NCI-H2171 treated with DMSO at 0.1 percent for 48 hours (cell line): Measurements from ENCODE around the gene FXN.
"Not testable (repeated sequence)": the region's sequence is repeated elsewhere in the genome, so short reads cannot be mapped to it uniquely, and the experiment has no call there.

Experiments used
- DNase-seq: peaks from one replicate; lab custom pipeline; 2025; lab: John Stamatoyannopoulos, UW

Gene FXN

DNA sequence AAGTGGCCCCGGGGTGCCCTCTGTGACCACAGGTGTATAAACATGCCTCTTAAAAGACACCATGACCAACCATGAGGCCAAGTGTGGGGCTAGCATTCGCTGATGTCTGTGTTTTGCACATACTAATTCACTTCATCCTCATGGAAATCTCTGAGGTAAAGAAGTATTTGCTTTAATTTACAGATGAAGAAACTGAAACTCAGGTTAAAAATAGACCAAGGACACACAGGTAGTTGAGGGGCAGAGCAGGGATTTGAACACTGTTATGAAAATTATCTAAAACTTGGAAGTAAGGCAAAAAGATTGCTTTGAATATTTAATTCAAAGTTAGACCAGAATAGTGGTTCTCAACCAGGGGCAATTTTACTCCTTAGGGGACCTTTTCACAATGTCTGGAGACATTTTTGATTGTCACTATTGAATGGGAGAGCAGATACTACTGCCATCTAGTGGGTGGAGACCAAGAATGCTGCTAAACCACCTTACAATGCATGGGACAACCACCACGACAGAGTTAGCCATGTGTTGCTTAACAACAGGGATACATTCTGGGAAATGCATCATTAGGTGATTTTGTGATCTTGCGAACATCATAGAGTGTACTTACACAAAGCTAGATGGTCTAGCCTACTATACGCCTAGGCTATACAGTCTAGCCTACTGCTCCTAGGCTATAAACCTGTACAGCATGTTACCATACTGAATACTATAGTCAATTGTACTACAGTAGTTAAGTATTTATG is 8.0 kb upstream of the FXN start:
- peak; percentile 65 for DNase-seq

DNA sequence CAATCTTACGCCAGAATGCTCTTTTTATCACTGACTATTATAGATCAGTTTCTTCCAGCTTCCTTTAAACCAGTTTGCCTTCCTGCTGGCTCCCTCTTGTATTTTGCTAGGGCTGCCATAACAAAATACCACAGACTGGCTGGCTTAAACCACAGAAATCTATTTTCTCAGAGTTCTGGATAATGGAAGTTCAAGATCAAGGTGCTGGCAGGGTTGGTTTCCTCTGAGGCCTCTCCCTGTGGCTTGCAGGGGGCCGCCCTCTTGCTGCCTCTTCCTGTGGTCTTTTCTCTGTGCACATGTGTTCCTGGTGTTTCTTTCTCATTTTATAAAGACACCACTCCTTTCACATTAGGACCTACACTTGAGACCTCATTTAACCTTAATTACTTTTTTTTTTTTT is 6.8 kb upstream of the FXN start:
- no peak for DNase-seq

GRCh38 chr9:69029535-69029934 is 6.0 kb upstream of the FXN start:
- DNase-seq = no peak

DNA sequence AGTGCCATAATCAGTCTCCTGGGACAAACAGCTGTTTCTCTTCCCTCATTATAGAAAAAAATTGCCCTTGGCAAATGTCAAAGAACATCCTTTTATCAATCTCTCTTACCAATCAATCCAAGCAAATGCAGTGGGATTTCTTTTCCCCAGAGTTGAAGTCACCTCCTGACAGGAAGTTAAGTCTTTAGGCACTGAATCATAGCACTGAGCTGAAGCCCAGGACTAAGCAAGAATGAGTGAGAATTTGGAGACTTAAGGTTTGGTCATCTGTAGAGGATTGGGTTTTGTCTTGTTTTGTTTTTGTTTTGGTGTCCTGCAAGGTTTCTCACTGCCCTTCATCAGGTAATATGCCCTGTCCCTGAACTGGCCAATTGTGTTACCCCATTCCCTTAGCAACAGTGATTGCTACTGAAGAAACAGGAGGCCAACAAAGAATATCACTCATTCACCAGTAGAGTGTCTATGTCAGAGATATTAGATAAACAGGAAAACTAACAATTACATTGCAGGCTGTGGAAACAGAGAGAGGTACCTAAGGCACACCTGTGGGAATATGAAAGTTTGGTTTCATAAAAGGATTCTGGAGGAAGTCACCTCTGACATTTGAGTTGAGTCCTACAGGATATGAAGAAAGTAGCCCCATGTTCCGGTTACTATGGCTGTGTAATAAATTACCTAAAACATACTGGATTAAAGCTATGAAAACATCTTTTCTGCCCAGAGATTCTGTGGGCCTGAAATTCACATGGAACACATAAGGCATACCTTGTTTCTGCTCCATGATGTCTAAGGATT is 4.5 kb upstream of the FXN start:
- peak; percentile 9 for DNase-seq

GRCh38 chr9:69034071-69034470 is 1.5 kb upstream of the FXN start:
- DNase-seq = no peak

GRCh38 chr9:69036309-69036708 is 757 bp downstream of the FXN start:
- no peak for DNase-seq

- DNase-seq = no peak
Measured at GRCh38 chr9:69036799-69037198, 1.2 kb downstream of the FXN start.

DNA sequence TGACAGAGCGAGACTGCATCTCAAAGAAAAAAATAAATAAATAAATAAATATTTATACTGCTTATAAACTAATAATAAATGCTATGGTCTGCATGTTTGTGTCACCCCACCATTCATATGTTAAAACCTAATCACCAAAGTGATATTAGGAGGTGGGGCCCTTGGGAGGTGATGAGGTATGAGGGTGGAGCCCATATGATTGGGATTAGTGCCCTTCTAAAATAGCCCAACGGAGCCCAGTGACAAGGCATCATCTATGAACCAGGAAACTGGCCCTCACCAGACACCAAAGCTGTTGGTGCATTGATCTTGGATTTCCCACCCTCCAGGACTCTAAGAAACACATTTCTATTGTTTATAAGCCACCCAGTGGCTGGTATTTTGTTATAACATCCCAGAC is 5.1 kb downstream of the FXN start:
- no peak for DNase-seq

GRCh38 chr9:69044240-69045219 is 9.0 kb downstream of the FXN start:
- DNase-seq = no peak

DNA sequence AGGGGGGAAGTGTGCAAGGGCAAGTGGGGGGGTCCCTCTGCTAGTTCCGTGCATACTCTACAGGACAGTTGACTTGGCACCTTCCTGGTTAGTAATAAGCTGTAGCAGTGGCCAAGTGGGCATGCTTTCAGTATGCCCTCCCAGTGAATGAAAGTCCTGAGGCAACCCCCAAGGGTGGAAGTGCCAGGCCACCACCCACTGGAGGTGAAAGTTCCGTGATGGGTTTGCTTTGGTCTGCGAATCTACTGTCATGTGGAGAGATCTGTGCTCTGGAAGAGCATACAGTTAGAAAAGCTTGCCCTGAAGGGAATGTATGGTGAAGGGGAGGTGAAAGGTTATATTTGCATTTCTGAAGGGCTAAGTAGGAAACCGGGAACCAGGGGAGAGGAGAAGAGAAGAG is 10.3 kb downstream of the FXN start:
- no peak for DNase-seq

DNA sequence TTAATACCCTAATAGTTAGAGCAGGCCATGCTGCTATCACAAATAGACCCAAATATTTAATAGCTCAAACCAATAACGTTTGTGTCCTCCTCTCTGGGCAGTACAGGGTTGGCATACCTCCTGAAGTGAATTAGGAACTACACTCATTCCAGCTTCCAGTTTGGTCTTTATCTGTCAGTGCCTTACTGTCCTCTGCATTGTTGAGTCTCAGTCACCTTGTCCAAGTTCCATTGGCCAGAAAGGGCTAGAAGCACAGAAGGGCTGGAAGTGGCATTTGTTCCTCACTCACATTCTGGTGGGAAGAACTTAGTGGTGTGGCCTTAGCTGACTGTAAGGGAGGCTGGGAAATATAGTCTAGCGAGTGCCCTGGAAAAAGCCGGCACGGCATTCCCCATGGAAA is 11.2 kb downstream of the FXN start:
- DNase-seq = no peak

- no peak for DNase-seq
Measured at GRCh38 chr9:69047371-69047770, 11.8 kb downstream of the FXN start.

DNA sequence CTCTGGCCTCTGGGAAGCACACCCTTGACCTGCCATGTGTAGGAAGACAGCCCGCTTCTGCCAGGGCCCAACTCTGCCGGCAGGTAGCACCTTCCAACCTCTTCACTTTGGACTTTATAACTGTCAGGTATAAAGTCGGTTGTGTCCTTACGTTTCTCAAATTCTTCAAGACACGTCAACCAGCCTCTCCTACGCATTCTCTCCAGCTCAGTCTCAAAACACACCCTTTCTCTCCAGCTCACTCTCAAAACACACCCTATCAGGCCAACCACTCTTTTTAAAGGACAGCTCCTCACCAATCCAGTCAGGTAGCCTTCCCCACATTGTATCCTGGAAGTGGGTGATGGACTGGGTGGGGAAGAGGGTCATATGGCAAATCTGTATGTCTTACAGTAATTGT is 13.5 kb downstream of the FXN start:
- DNase-seq = no peak

DNA sequence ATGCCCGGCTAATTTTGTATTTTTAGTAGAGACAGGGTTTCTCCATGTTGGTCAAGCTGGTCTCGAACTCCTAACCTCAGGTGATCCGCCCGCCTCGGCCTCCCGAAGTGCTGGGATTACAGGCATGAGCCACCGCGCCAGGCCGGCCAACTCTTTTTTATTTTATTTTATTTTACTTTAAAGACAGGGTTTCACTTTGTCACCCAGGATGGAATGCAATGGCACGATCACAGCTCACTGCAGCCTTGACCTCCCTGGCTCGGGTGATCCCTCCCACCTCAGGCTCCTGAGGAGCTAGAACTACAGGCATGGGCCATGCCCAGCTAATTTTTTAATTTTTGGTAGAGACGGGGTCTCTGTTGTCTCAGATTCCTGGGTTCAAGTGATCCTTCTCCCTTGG is 15.4 kb downstream of the FXN start:
- not testable (repeated sequence) for DNase-seq

DNA sequence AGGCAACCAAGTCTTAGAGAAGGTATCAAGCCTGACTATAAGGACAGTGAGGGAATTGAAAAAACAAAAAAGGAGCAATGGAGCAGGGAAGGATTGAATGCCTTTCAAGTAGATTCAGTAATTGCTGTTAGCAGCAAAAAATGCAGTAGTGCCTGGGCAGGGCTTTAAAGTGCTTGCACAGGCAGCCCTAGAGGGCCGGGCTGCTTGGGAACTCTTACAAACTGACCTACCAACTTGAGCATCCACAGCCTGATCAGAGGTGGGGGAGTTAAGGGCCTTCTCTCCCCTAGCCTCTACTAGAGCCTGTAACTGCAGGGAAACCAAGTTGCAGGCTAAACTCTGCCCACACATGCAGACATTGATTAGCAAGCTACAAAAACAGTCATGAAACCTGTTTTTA is 19.4 kb downstream of the FXN start:
- DNase-seq = no peak

DNA sequence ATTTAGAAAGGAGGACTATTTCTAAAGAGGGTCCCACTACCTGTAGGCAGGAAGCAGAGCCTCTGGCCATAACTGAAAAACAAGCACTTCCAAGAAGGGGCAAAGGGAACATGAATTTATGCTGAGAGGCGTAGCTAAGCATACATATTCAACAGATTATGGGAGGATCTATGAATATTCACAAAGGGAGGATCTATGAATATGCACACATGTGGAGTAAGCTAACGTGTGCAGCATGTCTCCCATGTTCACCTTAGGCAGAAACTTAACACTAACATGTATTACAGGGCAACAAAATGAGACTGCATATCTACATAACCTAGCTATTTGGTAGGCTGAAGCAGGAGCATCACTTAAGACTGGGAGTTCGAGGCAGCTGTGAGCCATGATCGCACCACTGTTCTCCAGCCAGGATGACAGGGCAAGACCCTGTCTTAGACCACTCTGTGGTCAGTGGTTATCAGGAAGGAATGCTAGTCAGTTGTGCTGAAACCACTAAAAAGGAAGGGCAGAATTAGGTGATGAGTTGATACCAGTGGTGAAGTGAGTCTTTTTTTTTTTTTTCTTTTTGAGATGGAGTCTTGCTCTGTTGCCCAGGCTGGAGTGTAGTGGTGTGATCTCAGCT is 20.8 kb downstream of the FXN start:
- no peak for DNase-seq

DNA sequence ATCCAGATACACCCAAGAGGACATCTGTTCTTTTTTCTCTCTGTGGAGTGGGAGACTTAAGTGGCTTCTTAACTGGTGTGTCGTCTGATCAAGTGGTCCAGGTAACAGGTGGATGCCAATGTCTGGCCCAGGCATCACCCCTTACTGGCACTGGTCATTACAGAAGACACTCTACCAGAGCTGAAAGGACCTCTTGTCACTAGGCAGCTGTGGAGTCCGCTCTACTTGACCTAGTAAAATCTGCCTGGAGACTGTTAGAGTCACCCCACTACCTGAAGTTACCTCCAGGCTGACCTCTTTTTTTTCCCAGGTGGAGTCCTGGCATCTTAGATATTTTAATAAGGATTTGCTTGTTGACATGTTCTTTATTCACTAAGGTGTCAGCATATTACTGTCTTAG is 22.5 kb downstream of the FXN start:
- no peak for DNase-seq

- no peak for DNase-seq
Measured at GRCh38 chr9:69060766-69061165, 25.2 kb downstream of the FXN start.

GRCh38 chr9:69062195-69062594 is 26.6 kb downstream of the FXN start:
- DNase-seq = no peak

DNA sequence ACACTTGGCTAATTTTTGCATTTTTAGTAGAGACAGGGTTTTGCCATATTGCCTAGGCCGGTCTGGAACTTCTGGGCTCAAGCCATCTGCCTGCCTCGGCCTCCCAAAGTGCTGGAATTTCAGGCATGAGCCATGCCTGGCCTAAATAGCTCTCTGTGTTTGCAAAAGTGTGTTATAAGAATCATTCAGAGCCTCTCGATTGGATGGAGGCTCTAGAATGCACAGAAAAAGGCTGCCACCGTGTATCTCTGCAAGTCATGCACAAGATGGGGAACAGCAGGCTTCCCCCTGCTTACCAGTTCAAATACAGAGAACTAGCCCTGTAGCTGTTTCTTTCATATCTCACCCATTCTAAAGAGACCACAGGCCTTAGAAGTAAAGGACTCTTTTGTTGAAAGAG is 28.3 kb downstream of the FXN start:
- DNase-seq = no peak

GRCh38 chr9:69065660-69066059 is 30.1 kb downstream of the FXN start:
- no peak for DNase-seq

GRCh38 chr9:69066955-69067354 is 31.4 kb downstream of the FXN start:
- no peak for DNase-seq
